Epithelial cell of esophagus (primary cell): ENCODE results near the gene POC1A.

Experiments
- DNase-seq: peaks from one replicate; pipeline ENCODE4 v3.0.0; 2010; ENCODE audit warnings: low read depth
- H3K4me3 ChIP-seq: 2 replicates; pipeline ENCODE4 v1.5.1; 2011; ENCODE audit warnings: mild to moderate bottlenecking, low read length, control low read depth
- TF ChIP-seq, protein P1 (sequence below): IDR thresholded peaks from 2 replicates; pipeline ENCODE4 v1.5.1; 2011; ENCODE audit warnings: low read depth, mild to moderate bottlenecking, low read length, control low read depth, inconsistent platforms; ENCODE audit not compliant: insufficient read depth; ENCODE audit errors: missing control alignments

The POC1A gene

DNA sequence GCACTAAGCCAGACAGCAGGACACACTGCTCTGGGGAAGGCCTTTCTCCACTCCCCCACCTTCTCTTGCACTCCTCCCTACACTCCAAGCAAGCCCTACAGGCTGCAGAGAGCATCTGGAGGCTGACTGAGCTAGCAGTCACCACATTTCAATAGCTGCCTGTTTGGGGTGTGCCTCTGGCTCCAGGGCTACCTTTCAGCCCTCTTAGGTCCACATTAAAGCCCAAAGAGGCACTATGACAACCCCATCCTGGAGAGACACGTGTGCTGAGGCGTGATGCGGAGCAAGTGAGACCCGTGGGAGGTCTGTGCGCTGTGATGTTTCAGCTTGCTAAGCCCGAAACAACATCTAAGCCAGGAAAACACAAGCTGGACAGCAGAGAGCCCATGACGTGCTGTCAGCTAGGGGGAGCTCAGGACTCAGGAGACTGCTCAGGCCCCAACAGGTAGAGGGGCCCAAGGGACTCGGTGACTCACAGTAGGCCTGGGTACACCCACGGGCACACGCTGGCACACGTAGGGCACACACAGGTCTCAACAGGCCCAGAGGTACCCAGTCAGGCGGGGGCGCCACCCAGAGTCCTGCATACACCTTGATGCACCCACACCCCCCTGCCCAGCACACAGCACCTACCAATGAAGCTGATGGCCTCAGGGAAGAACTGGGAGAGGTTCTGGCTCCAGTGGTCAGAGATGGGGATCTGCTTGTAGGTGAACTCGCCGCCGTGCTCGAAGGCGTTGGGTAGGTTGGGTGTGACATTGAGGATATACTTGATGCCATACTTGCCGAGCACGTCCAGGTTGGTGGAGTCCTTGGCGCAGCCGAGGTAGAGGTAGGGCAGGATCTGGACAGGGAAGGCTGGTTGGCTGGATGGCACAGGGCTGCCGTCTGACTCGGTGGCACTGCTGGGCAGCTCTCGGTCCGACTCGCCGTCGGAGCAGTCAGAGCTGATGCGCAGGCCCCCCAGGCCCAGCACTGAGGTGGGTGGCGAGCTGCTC, 100.6 kb downstream of the POC1A start:
- peak; percentile 100 for DNase-seq
- peak overlapping the region; percentile 87 for H3K4me3 ChIP-seq
- TF ChIP-seq, protein P1, sequence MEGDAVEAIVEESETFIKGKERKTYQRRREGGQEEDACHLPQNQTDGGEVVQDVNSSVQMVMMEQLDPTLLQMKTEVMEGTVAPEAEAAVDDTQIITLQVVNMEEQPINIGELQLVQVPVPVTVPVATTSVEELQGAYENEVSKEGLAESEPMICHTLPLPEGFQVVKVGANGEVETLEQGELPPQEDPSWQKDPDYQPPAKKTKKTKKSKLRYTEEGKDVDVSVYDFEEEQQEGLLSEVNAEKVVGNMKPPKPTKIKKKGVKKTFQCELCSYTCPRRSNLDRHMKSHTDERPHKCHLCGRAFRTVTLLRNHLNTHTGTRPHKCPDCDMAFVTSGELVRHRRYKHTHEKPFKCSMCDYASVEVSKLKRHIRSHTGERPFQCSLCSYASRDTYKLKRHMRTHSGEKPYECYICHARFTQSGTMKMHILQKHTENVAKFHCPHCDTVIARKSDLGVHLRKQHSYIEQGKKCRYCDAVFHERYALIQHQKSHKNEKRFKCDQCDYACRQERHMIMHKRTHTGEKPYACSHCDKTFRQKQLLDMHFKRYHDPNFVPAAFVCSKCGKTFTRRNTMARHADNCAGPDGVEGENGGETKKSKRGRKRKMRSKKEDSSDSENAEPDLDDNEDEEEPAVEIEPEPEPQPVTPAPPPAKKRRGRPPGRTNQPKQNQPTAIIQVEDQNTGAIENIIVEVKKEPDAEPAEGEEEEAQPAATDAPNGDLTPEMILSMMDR = peak; percentile 64

GRCh38 chr3:52052831-52053306, 101.4 kb downstream of the POC1A start:
- TF ChIP-seq, protein P1 = peak; percentile 33
- DNase-seq = peak; percentile 77
- peak overlapping the region; percentile 87 for H3K4me3 ChIP-seq

GRCh38 chr3:52051444-52051843, 102.8 kb downstream of the POC1A start:
- no peak overlapping the region for H3K4me3 ChIP-seq
- TF ChIP-seq, protein P1 = no peak
- DNase-seq = no peak

- no peak for DNase-seq
- TF ChIP-seq, protein P1 = no peak
- H3K4me3 ChIP-seq = no peak overlapping the region
Observed at GRCh38 chr3:52050571-52050970, 103.7 kb downstream of the POC1A start.

DNA sequence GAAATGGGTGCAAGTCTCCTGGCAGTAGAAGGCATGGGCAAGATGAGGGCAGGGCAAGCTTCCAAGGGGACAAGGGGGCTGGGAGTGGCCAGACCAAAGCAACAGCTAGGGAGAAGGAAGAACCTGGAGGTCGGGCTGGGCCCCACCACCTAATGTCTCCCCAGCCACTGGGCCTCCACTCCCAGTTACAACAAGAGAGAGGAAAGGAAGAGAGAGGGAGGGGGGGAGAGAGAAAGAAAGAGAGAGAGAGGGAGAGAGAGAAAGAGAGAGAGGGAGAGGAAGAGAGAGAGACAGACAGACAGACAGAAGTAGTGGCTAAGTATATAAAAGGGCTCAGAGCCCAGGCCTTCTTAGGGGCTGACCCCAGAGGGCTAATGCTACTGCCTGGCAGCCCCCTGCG, 104.7 kb downstream of the POC1A start:
- DNase-seq = no peak
- H3K4me3 ChIP-seq = no peak overlapping the region
- TF ChIP-seq, protein P1 = no peak

- peak overlapping the region; percentile 20 for H3K4me3 ChIP-seq
- DNase-seq = peak; percentile 94
- TF ChIP-seq, protein P1 = no peak
Observed at GRCh38 chr3:52047295-52047960, 106.8 kb downstream of the POC1A start.
